GDM1 (cell line): ENCODE data around the gene RBFOX1.

Experiments
- DNase-seq: peaks from one replicate; lab custom pipeline; 2025; lab: John Stamatoyannopoulos, UW

RBFOX1 gene

GRCh38 chr16:7526736-7527135 is 194.1 kb downstream of the RBFOX1 start:
- no peak for DNase-seq

- no peak for DNase-seq
These were observed 199.9 kb downstream of the RBFOX1 start for GRCh38 chr16:7532534-7532933.

GRCh38 chr16:7534749-7535148 is 202.1 kb downstream of the RBFOX1 start:
- DNase-seq = no peak

GRCh38 chr16:7541026-7541425 is 208.4 kb downstream of the RBFOX1 start:
- no peak for DNase-seq

- DNase-seq = no peak
These were observed 212.6 kb downstream of the RBFOX1 start for GRCh38 chr16:7545251-7545650.

GRCh38 chr16:7546948-7547347 is 214.3 kb downstream of the RBFOX1 start:
- DNase-seq = no peak

- DNase-seq = no peak
These were observed 215.1 kb downstream of the RBFOX1 start for GRCh38 chr16:7547736-7548135.

GRCh38 chr16:7548796-7549318 is 216.2 kb downstream of the RBFOX1 start:
- DNase-seq = no peak

- DNase-seq = no peak
These were observed 217.5 kb downstream of the RBFOX1 start for GRCh38 chr16:7550096-7550495.

- DNase-seq = no peak
These were observed 222.8 kb downstream of the RBFOX1 start for GRCh38 chr16:7555459-7555858.

GRCh38 chr16:7561908-7562405 is 229.3 kb downstream of the RBFOX1 start:
- no peak for DNase-seq

GRCh38 chr16:7566360-7566759 is 233.7 kb downstream of the RBFOX1 start:
- DNase-seq = no peak

- no peak for DNase-seq
These were observed 238.7 kb downstream of the RBFOX1 start for GRCh38 chr16:7571366-7571765.

GRCh38 chr16:7577588-7577987 is 244.9 kb downstream of the RBFOX1 start:
- DNase-seq = no peak

GRCh38 chr16:7579454-7579853 is 246.8 kb downstream of the RBFOX1 start:
- no peak for DNase-seq

- DNase-seq = no peak
These were observed 248.5 kb downstream of the RBFOX1 start for GRCh38 chr16:7581175-7581574.

- DNase-seq = no peak
These were observed 250.8 kb downstream of the RBFOX1 start for GRCh38 chr16:7583396-7583795.

GRCh38 chr16:7584561-7584960 is 251.9 kb downstream of the RBFOX1 start:
- DNase-seq = no peak

- no peak for DNase-seq
These were observed 253.1 kb downstream of the RBFOX1 start for GRCh38 chr16:7585705-7586104.

- no peak for DNase-seq
These were observed 258.3 kb downstream of the RBFOX1 start for GRCh38 chr16:7590934-7591333.

- no peak for DNase-seq
These were observed 263.7 kb downstream of the RBFOX1 start for GRCh38 chr16:7596308-7596707.

GRCh38 chr16:7597677-7598076 is 265.0 kb downstream of the RBFOX1 start:
- no peak for DNase-seq

GRCh38 chr16:7601100-7601499 is 268.5 kb downstream of the RBFOX1 start:
- no peak for DNase-seq

- no peak for DNase-seq
These were observed 269.8 kb downstream of the RBFOX1 start for GRCh38 chr16:7602291-7602950.
